Smooth muscle cell (in vitro differentiated cells): Measurements from ENCODE around the gene NAPB. TPM values are rescaled to one million over a fixed set of nuclear protein-coding genes. Genes with fewer than 3 reads are reported as not detected.

ENCODE experiments used
- DNase-seq: peaks from one replicate; lab custom pipeline; 2025; ENCODE audit not compliant: unreplicated experiment; lab: John Stamatoyannopoulos, UW
- H2AFZ ChIP-seq: fragments of 200-600 bp; sonication (generic); 2 replicates; pipeline ENCODE4 v1.6.0; 2016; ENCODE audit warnings: antibody characterized with exemption, low read depth, mild to moderate bottlenecking
- H3F3A ChIP-seq: fragments of 200-600 bp; sonication (generic); 2 replicates; pipeline ENCODE4 v1.6.0; 2017; ENCODE audit warnings: antibody characterized with exemption, low read depth
- H3K27ac ChIP-seq: fragments of 200-600 bp; sonication (generic); 2 replicates; pipeline ENCODE4 v1.5.1; 2016; ENCODE audit warnings: low read depth, mild to moderate bottlenecking
- H3K27me3 ChIP-seq: fragments of 200-600 bp; sonication (generic); 2 replicates; pipeline ENCODE4 v1.6.1; 2016; ENCODE audit warnings: low read depth, mild to moderate bottlenecking
- H3K36me3 ChIP-seq: fragments of 200-600 bp; sonication (generic); 2 replicates; pipeline ENCODE4 v1.5.1; 2016; ENCODE audit warnings: low read depth
- H3K4me1 ChIP-seq: fragments of 200-600 bp; sonication (generic); 2 replicates; pipeline ENCODE4 v1.5.1; 2016; ENCODE audit warnings: low read depth
- H3K4me2 ChIP-seq: fragments of 200-600 bp; sonication (generic); 2 replicates; pipeline ENCODE4 v1.6.0; 2016; ENCODE audit warnings: mild to moderate bottlenecking
- H3K4me3 ChIP-seq: fragments of 200-600 bp; sonication (generic); 2 replicates; pipeline ENCODE4 v1.5.1; 2016; ENCODE audit warnings: mild to moderate bottlenecking
- H3K79me2 ChIP-seq: fragments of 200-600 bp; sonication (generic); 2 replicates; pipeline ENCODE4 v1.6.0; 2016; ENCODE audit warnings: low read depth, mild to moderate bottlenecking
- H3K9ac ChIP-seq: fragments of 200-600 bp; sonication (generic); 2 replicates; pipeline ENCODE4 v1.6.0; 2016; ENCODE audit warnings: low read depth
- H3K9me3 ChIP-seq: fragments of 200-600 bp; sonication (generic); replicated peaks from 2 replicates; pipeline ENCODE4 v1.5.1; 2016; ENCODE audit warnings: low read depth
- H4K20me1 ChIP-seq: fragments of 200-600 bp; sonication (generic); 2 replicates; pipeline ENCODE4 v1.6.0; 2016; ENCODE audit warnings: low read depth
- whole genome bisulfite sequencing: methylation state at CpG from one replicate; pipeline ENCODE4 v1.1.7; 2016; ENCODE audit warnings: low lambda C conversion rate; 5-methylcytosine and 5-hydroxymethylcytosine counted together
- polyA plus RNA-seq: library from polyadenylated mRNA; unstranded; fragments of >200 nt; fragmentation: Nextera tagmentation; extraction: Ambion mirVana; gene quantifications from 2 replicates; pipeline ENCODE4 v1.2.1, GENCODE V29; 2016
- total RNA-seq: library from RNA; depleted of rRNA; stranded (reverse); fragments of >200 nt; gene quantifications from 2 replicates; pipeline ENCODE4 v1.2.3, GENCODE V29; 2014
- TF ChIP-seq, protein P1 (sequence below): fragments of 200-600 bp; sonication (generic); IDR thresholded peaks from 2 replicates; pipeline ENCODE4 v1.5.1; 2017; ENCODE audit warnings: borderline replicate concordance, mild to moderate bottlenecking, antibody characterized with exemption; ENCODE audit not compliant: insufficient read depth, poor library complexity, severe bottlenecking

The NAPB gene
- total and polyA plus RNA-seq, 2 experiments from 2014 or later: 0.65 to 11.4 TPM

GRCh38 chr20:23410916-23411695, 10.2 kb downstream of the NAPB start:
- Histone ChIP-seq H2AFZ (no peak overlapping the region), H3K9ac (no peak overlapping the region), H3K79me2 (peaks cover 100% of the 10 kb centered on the region), H3K4me1 (peaks cover 7% of the 10 kb centered on the region), H3K27ac (peak overlapping the region; percentile 2), H3K4me3 (no peak overlapping the region), H3K9me3 (no peaks in the 10 kb centered on the region), H4K20me1 (peaks cover 95% of the 10 kb centered on the region), H3K36me3 (no peaks in the 10 kb centered on the region), H3F3A (no peaks in the 10 kb centered on the region), H3K4me2 (no peak overlapping the region), H3K27me3 (no peaks in the 10 kb centered on the region)
- WGBS: 86% methylated on average over 3 of the region's 3 CpGs
- no peak for DNase-seq
- TF ChIP-seq, protein P1, sequence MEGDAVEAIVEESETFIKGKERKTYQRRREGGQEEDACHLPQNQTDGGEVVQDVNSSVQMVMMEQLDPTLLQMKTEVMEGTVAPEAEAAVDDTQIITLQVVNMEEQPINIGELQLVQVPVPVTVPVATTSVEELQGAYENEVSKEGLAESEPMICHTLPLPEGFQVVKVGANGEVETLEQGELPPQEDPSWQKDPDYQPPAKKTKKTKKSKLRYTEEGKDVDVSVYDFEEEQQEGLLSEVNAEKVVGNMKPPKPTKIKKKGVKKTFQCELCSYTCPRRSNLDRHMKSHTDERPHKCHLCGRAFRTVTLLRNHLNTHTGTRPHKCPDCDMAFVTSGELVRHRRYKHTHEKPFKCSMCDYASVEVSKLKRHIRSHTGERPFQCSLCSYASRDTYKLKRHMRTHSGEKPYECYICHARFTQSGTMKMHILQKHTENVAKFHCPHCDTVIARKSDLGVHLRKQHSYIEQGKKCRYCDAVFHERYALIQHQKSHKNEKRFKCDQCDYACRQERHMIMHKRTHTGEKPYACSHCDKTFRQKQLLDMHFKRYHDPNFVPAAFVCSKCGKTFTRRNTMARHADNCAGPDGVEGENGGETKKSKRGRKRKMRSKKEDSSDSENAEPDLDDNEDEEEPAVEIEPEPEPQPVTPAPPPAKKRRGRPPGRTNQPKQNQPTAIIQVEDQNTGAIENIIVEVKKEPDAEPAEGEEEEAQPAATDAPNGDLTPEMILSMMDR: no peak

GRCh38 chr20:23409800-23410199, 11.5 kb downstream of the NAPB start:
- no peak for DNase-seq
- Histone ChIP-seq H4K20me1 (peaks cover 98% of the 10 kb centered on the region), H3K36me3 (no peaks in the 10 kb centered on the region), H3K9me3 (no peaks in the 10 kb centered on the region), H3K9ac (no peak overlapping the region), H3F3A (peaks cover 2% of the 10 kb centered on the region), H3K79me2 (peaks cover 97% of the 10 kb centered on the region), H3K4me2 (no peak overlapping the region), H2AFZ (no peak overlapping the region), H3K27ac (no peak overlapping the region), H3K4me3 (no peak overlapping the region), H3K4me1 (peaks cover 7% of the 10 kb centered on the region), H3K27me3 (no peaks in the 10 kb centered on the region)
- TF ChIP-seq, protein P1: no peak
- 91% methylated on average over 3 of the region's 3 CpGs for WGBS

- Histone ChIP-seq H3K4me1 (peaks cover 8% of the 10 kb centered on the region), H3K36me3 (no peaks in the 10 kb centered on the region), H3K79me2 (peaks cover 89% of the 10 kb centered on the region), H3K4me3 (no peak overlapping the region), H4K20me1 (peaks cover 99% of the 10 kb centered on the region), H3K27me3 (no peaks in the 10 kb centered on the region), H3F3A (peaks cover 10% of the 10 kb centered on the region), H2AFZ (no peak overlapping the region), H3K4me2 (no peak overlapping the region), H3K27ac (no peak overlapping the region), H3K9me3 (no peaks in the 10 kb centered on the region), H3K9ac (no peak overlapping the region)
- 97% methylated on average over 2 of the region's 2 CpGs for WGBS
- TF ChIP-seq, protein P1: no peak
- DNase-seq: no peak
Measured at GRCh38 chr20:23408957-23409356, 12.3 kb downstream of the NAPB start.
